ENCODE results near the gene DENND10. TPM values are rescaled to one million over a fixed set of nuclear protein-coding genes. Genes with fewer than 3 reads are reported as not detected.
A peak's percentile ranks its signal among the peaks of the same experiment; 100 is the strongest.
"Not testable (repeated sequence)": the region's sequence is repeated elsewhere in the genome, so short reads cannot be mapped to it uniquely, and the experiment has no call there.

DENND10 gene
- total RNA-seq, result 30.0 TPM

DNA sequence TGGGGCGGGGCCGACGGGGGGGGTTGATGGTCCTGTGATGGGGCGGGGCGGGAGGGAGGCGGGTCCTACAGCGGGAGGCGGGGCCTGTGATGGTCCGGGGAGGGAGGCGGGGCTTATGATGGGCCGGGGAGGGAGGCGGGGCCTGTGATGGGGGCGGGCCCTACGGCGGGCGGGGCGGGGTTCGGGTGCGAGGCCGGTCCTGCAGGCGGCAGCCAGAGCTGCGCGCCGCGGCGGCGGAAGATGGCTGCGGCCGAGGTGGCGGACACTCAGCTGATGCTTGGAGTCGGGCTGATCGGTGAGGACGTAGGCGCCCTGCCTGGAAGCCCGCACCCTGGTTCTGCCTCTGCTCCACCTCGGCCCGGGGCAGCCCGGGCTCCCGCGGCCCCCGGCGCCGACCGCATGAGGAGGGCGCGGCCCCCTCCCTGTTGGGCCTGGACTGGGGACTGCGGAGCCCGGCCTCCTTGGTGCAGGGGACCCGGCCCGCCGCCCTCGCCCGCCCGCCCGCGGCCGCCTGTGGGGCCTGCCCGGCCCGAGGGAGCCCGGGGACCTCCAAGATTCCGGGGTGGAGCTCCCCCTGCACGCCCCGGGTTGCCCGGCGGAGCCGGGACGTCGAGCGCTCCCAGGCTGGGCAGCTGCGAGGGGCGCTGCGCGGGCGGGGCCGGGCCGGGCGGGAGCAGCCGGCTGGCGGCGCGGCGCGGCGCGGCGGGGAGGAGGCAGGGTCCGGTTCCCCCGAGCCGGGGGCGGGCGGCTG, at the start of gene DENND10:
Gene DENND10 (plus strand): TSS at position 211 of the 751 bp plus-strand sequence. CDS start 30 bp downstream, at position 241.
- DNase-seq (ENCODE audit: low spot score), result peak; percentile 78

DNA sequence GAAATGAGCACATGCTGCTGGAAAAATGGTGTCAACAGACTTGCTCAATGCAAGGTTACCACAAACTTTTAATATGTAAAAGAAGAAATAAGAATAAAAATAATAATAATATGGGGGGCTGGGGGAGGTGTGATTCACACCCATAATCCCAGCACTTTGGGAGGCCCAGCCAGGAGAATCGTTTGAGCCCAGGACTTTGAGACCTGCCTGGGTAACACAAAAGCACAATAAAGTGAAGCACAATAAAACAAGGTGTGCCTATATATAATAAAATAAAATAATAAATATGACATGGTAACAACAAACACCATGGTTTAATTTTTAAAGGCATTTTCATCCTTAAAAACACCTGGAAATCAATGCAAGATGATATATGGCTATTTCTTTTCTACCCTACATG, 48.4 kb upstream of the DENND10 start:
- no peak for DNase-seq (ENCODE audit: low spot score)

DNA sequence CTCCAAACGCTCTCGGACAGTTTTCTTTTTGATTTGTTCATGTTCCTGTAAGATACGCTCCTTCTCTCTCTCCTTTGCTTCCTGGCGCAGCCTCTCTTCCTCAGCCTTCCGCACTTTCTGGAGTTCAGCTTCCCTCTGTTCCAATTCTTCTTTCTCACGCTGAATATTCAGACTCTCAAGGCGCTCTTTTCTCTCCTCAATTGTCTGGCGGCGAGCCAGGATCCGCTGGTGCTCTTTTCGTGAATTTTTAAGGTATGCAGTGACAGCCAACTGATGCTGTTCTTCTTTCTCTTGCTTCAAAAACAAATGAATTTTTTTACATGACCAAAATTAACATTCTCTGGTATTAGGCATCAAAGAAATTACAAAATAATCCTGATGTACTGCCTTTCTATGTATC, 45.9 kb upstream of the DENND10 start:
- DNase-seq (ENCODE audit: low spot score), result no peak

DNA sequence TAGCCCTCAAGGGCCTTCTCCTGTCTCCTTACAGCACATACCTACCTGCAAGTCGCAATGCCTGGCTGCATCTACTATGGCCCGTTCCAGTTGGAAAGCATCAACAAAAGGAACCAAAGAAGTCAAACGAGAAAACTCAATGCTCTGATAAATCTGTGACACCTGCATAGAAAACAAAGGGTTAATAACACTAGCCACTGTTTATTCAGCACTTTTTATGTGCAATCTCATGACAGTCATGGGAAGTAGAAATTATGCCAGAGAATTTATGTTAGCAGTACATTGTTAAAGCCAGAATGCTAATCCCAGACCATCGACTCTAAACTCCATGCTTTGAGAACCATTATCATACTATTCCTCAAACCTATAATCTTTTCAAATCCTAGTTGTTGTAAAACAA, 44.4 kb upstream of the DENND10 start:
- no peak for DNase-seq (ENCODE audit: low spot score)

DNA sequence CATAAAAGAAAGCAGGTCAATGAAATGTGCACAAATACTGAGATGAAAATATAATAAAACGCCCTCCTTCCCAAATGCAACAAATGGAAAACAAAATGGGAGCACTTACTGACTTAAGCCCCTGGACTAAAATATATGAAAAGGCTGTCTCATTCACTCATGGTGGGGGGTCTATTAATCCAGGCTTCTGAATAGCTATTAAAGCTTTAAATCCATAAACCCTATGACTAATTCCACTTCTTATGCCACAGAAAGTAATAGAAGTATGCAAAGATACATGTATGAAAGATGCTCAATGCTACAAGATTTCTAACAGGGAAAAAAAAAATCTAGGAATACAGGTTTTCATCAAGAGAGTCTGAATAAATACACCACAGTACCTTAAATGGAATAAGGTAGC, 43.8 kb upstream of the DENND10 start:
- DNase-seq (ENCODE audit: low spot score), result no peak

DNA sequence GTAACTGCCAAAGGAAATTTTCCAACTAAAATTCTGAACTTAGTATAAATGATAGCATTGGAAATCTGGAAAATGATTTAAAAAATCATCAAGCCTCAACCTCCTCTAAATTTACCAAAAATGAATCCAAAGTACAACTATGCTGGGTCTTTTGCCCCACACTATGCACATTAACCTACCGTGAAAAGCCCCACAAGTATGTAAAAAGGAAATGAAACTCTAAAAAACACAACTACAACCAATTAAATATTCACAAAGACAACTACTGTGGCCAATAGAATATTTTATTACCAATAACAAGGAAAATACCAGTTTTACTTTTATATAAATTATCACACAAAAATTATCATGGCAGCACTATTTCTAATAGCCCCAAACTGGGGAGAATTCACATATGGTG, 42.6 kb upstream of the DENND10 start:
- DNase-seq (ENCODE audit: low spot score), result no peak

GRCh38 chr10:119061926-119062325, 42.0 kb upstream of the DENND10 start:
- DNase-seq (ENCODE audit: low spot score), result no peak

- DNase-seq (ENCODE audit: low spot score), result no peak
These were observed 33.3 kb upstream of the DENND10 start for GRCh38 chr10:119070395-119071165.

DNA sequence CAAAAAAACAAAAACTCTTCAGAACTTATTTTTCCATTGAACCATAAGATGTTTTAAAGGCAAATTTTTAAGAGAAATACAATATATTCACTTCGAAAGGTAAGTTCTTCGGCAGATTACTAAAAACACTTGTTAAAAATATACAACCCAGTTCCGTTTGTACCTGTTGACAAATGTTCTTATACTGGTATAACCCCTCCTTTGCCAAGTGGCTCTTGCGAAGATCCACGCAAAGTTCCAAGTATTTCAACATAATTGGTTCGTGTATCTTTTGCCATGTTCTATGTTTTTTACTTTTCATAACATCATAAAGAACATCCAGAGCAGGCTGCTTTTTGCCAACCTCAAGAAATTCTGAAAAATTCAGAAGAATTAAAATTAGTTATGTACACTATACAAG, 30.3 kb upstream of the DENND10 start:
- no peak for DNase-seq (ENCODE audit: low spot score)

DNA sequence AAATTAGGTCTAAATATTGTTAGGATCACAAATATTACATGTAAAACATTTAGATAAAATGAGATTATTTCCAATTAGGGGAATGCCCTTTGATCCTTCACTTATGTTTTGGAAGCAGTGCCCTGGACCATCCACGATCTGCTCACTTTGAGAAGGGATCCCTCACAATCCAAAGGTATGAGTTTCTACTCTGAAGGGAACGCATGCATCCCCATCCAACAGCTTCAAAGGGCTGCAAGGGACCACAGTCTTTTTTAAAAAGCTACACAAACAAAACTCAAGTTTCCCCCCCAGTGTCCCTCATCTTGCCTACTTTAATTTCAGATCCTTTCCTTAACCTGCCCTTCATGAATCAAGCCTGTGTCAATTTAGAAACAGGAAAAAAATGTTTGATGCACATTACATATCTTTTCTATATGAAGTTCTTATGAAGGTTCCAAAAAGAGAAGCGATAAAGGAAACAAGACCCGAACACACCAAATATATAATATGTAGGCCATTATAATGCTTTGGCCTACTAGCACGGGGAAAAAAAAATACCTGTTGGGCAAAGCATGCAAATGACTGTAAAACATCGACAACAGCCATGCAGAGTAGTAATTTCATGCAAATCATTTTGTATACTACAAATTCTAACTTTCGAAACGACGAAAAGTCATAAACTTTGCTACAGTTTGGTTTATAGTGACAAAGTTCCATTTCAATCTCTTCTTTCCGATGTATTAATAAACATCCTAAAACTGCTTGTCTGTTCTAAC, 25.3 kb upstream of the DENND10 start:
- DNase-seq (ENCODE audit: low spot score), result no peak

GRCh38 chr10:119079599-119080520, 24.1 kb upstream of the DENND10 start:
- peak; percentile 71 for DNase-seq (ENCODE audit: low spot score)

DNA sequence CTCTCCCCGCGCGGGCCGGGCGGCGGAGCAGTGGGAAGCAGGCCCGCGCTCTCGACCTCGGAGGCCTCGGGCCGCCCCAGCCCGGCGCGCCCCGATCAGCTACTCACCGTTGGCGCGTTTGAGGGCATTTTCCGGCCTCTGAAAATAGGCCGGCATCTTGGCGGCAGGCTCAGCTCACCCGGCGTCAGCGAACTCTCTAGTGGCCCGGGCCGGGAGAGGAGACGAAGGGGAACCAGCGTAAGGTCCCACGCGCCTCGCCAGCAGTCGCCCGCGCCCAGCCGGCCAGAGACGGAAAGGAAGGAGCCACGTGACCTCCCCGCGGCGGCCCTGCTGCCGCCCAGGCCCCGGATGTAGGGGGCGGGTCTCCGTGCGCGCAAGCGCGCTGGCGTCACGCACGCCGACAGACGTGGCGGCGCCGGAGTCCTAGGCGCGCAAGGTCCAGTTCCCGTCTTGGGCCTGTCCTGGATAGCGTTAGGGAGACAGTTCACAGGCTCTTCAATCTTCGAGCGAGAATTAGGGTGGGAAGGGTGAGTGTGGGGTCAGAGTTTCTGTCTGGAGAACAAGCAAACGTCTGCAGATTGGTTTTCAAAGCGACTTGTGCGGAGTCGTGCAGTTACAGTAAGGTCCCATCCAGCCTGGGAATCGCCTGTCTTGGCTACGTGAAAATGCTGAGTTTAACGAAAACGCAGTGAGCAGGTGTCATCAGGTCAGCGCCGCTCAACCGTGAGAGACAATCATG, 23.2 kb upstream of the DENND10 start, which contains the start of gene EIF3A:
Gene EIF3A (minus strand): TSS at position 297 of the 739 bp plus-strand sequence. CDS start 141 bp downstream, at position 156.
- peak; percentile 93 for DNase-seq (ENCODE audit: low spot score)

- no peak for DNase-seq (ENCODE audit: low spot score)
These were observed 19.0 kb upstream of the DENND10 start for GRCh38 chr10:119084896-119085295.

DNA sequence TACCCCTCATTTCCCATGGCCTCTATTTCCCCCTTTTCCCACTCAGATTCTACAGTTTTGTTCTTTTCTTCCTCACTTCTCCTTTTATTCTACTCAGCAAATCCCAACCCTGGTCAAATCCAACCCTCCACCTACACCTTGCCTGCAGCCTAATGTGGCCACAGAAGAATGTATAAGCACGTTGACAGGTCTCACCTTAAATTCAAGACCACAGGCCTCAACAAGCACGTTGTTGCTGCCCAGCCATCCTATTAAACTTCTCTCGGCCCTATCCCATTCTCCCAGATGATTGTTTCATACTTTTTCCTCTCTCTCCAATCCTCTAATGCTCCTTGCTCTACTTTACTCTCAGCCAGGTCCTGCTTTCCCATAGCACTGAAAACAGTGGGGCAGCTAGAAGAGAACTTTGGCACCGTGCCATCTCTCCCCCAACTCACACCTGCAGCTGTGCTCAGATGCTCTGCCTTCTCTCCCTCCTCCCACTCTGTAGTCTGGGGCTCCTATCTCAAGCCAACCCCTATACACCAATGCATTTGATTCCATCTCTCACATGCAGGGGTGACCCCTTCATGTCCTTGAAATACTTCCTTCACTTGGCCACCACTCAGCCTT, 16.5 kb upstream of the DENND10 start:
- DNase-seq (ENCODE audit: low spot score), result no peak

DNA sequence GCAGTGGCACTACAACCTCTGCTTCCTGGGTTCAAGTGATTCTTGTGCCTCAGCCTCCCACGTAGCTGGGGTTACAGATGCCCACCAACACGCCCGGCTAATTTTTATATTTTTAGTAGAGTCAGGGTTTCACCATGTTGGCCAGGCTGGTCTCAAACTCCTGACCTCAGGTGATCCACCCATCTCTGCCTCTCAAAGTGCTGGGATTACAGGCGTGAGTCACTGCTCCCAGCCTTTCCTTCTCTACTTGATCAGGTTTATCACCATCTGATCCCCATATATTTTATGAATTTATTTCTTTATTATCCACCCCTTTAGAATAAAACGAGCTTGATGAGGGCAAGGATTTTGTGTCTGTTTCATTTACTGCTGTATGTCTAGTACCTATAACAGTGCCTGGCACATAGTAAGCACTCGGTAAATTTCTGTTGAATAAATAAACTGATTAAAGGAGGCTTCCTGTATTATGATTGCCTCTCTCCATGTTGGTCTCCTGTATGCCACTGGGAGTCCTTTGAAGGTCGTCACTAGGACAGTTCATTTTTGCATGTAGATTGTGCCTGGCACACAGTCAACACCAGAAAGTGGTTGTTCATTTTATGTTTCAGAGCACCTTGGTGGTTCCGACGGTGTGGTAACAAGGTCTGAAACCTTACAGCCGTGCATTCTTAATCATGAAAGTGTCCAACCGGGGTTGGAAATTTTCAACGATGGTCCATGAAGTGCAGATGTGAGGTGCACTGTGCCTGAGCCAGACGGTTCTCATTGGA, 13.7 kb upstream of the DENND10 start:
- DNase-seq (ENCODE audit: low spot score), result no peak

DNA sequence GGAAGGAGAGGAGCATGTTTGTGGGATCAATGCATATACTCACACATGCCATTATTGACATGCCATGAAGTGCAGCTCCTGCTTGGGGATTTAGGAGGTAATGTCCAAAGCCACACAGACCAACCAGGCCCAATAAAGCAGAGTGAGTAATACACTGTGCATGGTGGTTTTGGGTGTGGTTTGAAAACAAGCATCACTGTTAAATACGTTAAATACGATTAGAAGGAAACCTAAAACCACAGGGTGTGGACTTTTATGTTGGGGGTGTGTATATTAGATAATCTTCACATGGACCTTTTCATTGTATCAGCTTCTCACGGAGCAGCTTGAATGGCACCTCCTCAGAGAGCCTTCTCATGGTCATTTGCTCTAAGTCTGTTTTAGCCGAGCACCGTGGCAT, 12.9 kb upstream of the DENND10 start:
- DNase-seq (ENCODE audit: low spot score), result no peak

- no peak for DNase-seq (ENCODE audit: low spot score)
These were observed 8.3 kb upstream of the DENND10 start for GRCh38 chr10:119095640-119096039.

- not testable (repeated sequence) for DNase-seq (ENCODE audit: low spot score)
These were observed 7.1 kb upstream of the DENND10 start for GRCh38 chr10:119096641-119097415.

Data from mucosa of gallbladder (tissue), 1 donor.